Measurements from ENCODE around the gene RBP5.

RBP5 gene

DNA sequence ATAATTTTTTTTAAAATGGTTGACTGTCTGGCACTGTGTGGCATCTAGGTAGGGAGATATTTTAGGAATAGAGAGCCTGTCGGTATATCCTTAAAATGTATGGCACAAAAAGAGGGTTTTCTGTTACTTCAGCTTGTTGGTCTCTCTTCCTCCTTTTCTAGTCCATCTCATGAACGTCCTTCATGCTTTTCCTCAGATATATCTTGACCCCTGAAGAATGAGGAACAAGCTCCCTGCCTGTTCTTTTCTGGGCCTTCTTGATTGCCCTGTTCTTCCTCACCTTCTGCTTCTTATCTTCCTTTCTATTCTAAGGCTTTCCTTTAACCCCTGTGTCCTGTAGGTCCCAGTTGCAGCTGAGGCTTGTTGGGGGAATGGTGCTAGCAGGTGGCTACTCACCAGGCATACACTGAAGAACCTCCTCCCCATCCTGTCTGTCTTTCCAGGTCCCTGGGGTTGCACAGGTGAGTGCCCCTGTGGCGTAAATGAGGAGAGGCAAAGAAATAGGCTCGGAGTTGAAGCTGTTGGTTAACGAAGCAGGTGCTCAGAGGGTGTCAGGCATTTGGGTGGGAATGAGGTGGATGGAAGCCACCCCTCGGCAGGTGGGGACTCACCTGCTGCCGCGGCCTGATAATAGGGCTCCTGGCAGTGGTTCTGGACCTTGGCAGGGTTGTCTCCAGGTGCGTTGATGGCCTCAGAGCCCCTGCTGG is 29.2 kb downstream of the RBP5 start:
- no peak for DNase-seq

DNA sequence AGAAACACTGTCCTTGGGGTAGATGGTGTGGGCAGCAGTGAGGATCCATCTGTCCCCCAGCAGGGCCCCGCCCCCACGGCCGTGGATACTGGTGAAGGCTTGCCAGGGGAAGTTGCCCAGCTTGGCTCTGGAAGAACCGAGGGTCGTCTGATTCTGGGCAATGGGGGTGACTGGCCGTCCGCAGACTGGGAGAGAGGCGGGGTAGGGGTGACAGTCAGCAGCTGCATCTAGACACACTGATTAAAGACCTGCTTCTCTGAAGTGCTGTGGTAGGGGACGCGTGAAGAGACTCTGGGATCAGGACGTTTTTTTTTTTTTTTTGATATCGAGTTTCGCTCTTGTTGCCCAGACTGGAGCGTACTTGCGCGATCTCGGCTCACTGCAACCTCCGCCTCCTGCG is 31.7 kb downstream of the RBP5 start:
- no peak for DNase-seq

DNA sequence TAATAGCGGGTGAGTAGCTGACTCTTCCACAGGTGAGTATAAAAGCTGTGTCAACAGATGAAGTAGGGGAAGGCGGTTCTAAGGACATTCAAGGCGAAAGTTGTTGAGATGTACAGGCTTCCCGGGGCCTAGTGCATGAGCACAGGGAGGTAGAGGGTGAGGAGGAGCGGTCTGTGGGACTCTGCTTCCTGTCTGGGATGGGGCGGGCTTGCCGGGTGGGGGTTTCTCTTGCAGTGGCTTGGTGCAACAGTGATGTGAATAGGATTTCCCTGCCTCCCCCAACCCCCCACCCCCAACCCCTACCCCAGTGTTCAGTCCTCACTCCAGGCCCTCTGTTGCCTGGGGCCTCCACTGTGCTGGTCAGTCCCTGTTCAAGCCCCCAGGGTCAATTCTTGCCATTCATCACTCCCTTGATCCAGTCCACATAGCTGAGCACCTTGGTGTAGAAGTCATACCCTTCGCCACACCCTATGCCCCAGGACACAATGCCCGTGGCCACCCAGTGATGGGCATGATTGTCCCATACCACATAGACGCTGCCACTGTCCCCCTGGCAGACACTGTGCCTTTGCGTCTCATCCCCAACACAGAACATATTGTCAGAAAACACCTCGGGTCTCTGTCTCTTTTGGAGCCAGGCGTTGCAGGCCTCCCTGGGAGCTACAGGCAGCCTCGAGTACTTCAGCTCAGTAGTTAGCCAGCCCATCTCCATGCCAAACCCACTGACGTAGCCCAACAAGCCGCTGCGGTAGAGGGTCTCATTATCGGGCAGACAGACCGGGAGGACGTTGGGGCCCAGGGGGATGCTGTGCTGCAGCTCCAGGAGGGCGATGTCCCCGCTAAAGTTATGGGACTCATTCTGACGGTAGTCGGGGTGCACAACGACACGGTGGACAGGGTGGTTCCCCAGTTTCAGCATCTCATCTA is 32.4 kb downstream of the RBP5 start:
- no peak for DNase-seq

DNA sequence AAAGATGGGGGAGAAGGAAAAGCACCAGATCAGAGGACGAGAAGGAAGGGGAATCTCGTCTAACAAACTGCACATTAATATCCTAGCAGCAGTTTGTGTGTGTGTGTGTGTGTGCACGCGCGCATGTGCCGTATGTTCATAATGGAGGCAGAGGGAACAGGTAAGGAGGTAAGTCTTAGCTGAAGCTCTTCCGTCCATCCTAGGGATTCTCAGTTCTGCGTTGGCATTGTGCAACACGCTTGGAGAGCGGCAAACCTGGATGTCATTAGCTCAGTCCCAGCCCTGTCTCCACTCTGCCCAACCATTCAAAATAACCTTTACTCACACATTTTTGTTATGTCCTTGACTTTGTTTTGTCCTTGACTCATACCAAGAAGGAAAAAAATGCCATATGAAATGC is 34.8 kb downstream of the RBP5 start:
- no peak for DNase-seq

DNA sequence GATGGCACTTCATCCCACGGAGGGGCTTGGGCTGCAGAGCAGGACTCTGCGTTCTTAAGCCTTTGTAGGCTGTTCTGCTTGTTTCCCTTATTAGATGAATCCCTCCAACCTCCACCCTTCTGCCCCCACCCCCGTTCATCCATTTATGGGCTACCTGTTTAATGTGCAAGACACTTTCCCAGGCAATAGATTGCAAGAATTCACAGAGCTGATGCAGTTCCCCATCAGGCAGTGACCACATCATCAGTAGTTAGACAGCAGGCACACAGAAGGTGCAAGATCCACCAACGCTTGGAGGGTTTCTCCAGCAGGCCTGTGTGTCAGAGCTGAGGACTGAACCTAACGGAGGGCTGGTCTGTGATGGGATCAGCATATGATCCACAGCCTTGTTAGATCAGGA is 35.2 kb downstream of the RBP5 start:
- no peak for DNase-seq

GRCh38 chr12:7092986-7093460 is 35.7 kb downstream of the RBP5 start:
- DNase-seq, result no peak

GRCh38 chr12:7092229-7092985 is 36.3 kb downstream of the RBP5 start, which contains the start of gene C1R:
Gene C1R, minus strand, starts transcription at chr12:7092445. Its CDS starts 57 bp downstream, at chr12:7092388.
- DNase-seq, result peak; percentile 44

DNA sequence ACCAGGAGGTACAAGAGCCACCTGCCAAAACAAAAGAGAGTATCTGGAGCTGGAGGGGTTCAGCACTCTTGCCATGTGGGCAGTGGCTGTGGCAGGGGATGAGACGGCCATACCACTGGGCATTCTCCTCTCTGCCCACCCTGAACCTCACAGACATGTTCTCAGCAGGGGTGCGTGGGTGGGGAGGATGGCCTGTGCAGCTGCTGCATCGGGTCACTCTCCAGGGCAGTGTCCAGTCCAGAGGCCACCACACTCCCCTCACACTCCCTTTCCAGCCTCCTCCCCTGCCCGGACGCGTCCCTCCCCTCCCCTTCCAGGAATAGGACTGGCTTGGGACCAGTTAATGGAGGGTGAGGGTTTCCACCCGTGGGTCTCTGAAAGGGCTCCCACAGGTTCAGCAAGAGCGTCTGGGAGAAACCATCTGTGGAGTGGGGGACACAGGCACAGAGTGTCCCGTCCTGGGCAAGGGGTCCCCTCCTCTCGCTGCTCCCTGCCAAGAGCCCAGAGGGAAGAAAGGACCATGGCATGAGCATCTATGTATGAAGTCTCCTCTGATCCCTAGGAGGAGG is 36.9 kb downstream of the RBP5 start:
- DNase-seq, result no peak

DNA sequence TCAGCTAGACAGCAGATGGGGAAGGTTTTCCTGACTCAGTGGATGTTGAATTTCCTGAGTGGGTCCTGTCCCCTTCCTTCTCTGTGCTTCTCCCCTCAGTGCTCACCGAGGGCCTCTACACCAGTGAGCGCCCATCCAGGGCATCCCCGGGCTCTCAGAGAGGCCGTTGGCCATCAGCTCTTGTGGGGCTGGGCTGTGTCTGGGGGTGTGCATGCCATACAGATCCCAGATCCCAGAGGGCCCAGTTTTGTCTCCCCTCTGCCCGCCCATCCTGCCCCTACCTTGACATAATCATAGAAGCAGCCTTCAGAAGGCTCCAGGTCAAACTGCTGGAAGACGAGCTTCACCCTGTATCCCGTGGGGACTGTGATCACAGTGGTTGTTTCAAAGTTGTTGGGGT is 37.5 kb downstream of the RBP5 start:
- no peak for DNase-seq

DNA sequence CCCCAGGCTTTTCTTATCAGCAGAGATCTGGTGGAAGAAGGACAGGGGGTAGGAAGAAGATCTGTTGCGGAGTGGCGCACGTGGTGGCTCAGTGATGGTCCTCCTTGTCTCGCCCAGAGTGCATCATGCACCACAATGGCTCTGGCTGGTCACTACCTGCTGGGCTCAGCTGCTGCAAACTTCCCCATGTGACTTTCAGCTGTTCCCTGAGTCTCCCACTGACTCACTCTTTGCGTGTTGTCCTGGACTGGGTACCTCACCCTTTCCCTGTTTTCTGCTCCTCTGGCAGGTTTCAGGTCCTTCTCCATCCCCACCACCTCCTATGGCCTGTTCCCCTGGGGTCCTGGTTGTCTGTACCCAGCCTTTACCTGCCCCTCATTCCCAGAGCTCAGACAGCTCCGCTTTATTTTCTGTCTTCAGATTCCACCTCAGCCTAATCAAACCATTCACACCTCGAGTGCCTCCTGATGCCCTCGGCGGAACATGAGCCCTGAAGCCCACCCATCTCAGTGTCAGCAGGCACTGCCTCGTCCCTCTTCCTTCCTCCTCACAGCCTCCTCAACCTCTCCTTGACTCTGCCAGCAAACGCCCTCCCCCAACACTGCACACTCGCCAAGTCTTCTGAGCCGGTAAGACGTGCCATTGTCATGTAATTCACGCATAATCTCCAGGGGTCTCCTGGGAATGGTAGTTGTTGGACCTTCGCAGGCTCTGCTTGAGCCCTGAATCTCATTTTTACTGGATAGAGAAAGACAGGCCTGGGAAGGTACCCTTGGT is 38.3 kb downstream of the RBP5 start:
- no peak for DNase-seq

DNA sequence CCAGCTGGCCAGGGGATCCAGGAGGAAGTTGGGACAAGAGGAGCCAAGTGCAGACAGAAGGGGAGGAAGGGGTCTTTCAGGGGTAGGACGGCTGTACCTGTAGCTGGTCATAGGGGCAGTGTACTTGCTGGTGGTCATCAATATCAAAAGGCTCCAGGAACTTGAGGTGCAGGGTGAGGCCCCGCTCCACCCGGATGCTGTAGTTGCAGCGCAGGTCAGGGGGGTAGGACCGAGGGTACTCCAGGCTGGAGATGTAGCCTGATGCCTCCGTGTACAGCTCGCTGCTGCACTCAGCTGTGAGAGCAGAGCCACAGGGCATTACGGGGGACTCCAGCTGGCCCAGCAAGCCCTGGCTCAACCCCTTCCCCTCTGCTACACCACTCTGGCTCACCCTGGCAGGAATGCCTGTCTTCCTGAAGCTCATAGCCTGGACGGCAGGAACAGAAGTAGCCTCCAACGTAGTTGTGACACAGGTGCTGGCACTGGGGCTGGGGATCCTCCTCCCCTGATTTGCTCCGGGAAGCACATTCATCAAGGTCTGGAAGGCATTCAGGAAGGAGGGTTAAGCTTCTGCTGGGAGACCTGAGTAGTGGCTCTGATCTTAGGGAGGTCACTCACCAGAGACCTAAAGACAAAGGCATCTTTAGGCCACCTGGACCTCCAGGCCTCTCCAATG is 39.4 kb downstream of the RBP5 start:
- no peak for DNase-seq

DNA sequence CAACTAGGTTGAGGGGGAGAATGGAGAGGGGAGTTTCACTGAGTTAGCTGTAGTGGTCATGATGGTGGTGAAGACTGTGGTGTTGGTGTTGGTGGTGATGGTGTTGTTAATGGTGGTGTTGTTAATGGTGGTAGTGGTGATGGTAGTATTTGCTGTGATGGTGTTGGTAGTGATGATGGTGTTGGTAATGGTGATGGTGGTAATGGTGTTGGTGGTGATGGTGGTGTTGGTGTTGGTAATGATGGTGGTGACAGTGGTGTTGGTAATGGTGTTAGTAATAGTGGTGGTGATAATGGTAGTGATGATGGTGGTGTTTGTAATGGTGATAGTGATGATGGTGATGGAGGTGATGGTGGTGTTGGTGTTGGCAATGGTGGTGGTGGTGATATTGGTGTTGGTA is 45.6 kb downstream of the RBP5 start:
- DNase-seq, result no peak

GRCh38 chr12:7081037-7081436 is 47.7 kb downstream of the RBP5 start:
- no peak for DNase-seq

DNA sequence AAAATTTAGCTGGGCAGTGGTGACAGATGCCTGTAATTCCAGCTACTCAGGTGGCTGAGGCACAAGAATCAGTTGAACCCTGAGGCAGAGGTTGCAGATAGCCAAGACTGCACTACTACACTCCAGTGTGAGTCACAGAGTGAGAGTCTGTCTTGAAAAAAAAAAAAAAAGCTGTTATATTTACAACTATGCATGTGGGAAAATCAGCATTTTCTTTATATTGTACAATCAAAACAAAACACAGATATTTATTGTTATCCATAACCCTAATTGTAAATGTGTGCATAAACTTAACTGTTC is 48.9 kb downstream of the RBP5 start:
- no peak for DNase-seq

- DNase-seq, result no peak
Observed at GRCh38 chr12:7078163-7078562, 50.5 kb downstream of the RBP5 start.

DNA sequence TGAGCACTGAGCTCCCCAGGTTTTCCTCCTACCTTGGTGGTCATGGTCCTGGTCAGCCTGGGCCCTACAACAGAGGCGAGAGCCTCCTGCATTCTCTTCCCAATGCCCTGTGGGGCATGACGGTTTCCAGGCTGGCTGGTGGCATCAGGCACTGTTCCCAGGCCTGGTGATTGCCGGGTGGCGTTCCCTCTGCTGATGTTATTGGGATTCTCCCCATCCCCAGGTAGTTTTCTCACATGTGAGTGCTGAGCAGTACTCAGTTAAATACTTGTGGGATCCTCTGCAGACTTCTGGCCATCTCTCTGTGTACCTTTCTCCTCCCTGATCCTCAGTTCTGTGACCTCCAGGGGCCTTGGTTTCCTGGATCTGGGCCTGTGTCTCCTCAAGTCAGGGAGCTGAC is 52.2 kb downstream of the RBP5 start:
- no peak for DNase-seq

DNA sequence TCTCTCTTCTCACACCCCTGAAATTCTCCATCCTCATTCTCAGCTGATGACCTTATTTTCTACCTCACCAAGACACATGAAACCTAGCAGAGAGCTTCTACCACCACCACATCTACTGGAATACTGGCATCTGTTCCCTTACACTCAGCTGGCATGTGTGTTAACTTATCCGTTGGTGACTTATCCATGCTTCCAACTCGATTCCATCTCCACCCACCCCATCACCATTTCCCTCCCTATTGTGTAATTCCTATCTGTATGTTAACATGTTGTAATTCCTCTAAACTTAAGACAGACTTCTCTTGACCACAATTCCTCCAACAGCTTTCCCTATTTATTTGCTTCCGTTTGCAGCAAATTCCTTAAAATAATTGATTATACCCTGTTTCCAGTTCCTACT is 52.8 kb downstream of the RBP5 start:
- DNase-seq, result no peak

GRCh38 chr12:7075518-7075917 is 53.2 kb downstream of the RBP5 start:
- DNase-seq, result no peak

GRCh38 chr12:7073946-7074345 is 54.7 kb downstream of the RBP5 start:
- DNase-seq, result no peak
